H9 (cell line): ENCODE measurements around the gene ARL4C. TPM values are rescaled to one million over a fixed set of nuclear protein-coding genes. Genes with fewer than 3 reads are reported as not detected.

Source experiments
- DNase-seq: peaks from one replicate; pipeline ENCODE4 v3.0.0-alpha.2; 2017
- H2AFZ ChIP-seq: one replicate; pipeline ENCODE4 v1.6.1; 2013; ENCODE audit warnings: mild to moderate bottlenecking, low read length, control low read depth, moderate library complexity
- H2AK5ac ChIP-seq: 2 replicates; pipeline ENCODE4 v1.6.1; 2013; ENCODE audit warnings: low read length, control low read depth, mixed read lengths; ENCODE audit not compliant: insufficient read length
- H2BK120ac ChIP-seq: one replicate; pipeline ENCODE4 v1.6.1; 2013; ENCODE audit warnings: low read depth, mild to moderate bottlenecking, low read length, control low read depth, inconsistent platforms; ENCODE audit not compliant: poor library complexity, severe bottlenecking
- H2BK12ac ChIP-seq: 2 replicates; pipeline ENCODE4 v1.6.1; 2013; ENCODE audit warnings: low read length, control low read depth, mixed read lengths, low read depth; ENCODE audit not compliant: insufficient read length
- H2BK15ac ChIP-seq: 2 replicates; pipeline ENCODE4 v1.6.1; 2013; ENCODE audit warnings: low read depth, low read length, control low read depth
- H2BK20ac ChIP-seq: one replicate; pipeline ENCODE4 v1.6.1; 2013; ENCODE audit warnings: low read depth, mild to moderate bottlenecking, low read length, control low read depth, inconsistent platforms; ENCODE audit not compliant: poor library complexity, severe bottlenecking
- H2BK5ac ChIP-seq: 2 replicates; pipeline ENCODE4 v1.6.1; 2013; ENCODE audit warnings: low read length, control low read depth, mixed read lengths; ENCODE audit not compliant: insufficient read length
- H3K14ac ChIP-seq: 2 replicates; pipeline ENCODE4 v1.6.1; 2013; ENCODE audit warnings: low read length, control low read depth; ENCODE audit not compliant: insufficient read depth
- H3K18ac ChIP-seq: 2 replicates; pipeline ENCODE4 v1.6.1; 2013; ENCODE audit warnings: low read depth, mild to moderate bottlenecking, mixed read lengths, low read length, control low read depth; ENCODE audit not compliant: insufficient read length
- H3K23ac ChIP-seq: 2 replicates; pipeline ENCODE4 v1.6.1; 2013; ENCODE audit warnings: low read length, control low read depth, mixed read lengths, low read depth; ENCODE audit not compliant: insufficient read length
- H3K23me2 ChIP-seq: 2 replicates; pipeline ENCODE4 v1.6.1; 2013; ENCODE audit warnings: low read depth, mild to moderate bottlenecking, mixed read lengths, low read length, control low read depth; ENCODE audit not compliant: insufficient read length, poor library complexity, severe bottlenecking
- H3K27ac ChIP-seq: 2 replicates; pipeline ENCODE4 v1.5.1; 2013; ENCODE audit warnings: low read length, control low read depth, mixed read lengths, low read depth; ENCODE audit not compliant: insufficient read length
- H3K27me3 ChIP-seq: 2 replicates; pipeline ENCODE4 v1.6.1; 2013; ENCODE audit warnings: low read length, control low read depth, inconsistent platforms; ENCODE audit not compliant: insufficient read depth
- H3K4ac ChIP-seq: 2 replicates; pipeline ENCODE4 v1.6.1; 2013; ENCODE audit warnings: low read depth, mild to moderate bottlenecking, control low read depth, inconsistent platforms, low read length, moderate library complexity
- H3K4me1 ChIP-seq: 2 replicates; pipeline ENCODE4 v1.6.1; 2013; ENCODE audit warnings: low read length, control low read depth, inconsistent platforms; ENCODE audit not compliant: insufficient read depth
- H3K4me2 ChIP-seq: 2 replicates; pipeline ENCODE4 v1.6.1; 2013; ENCODE audit warnings: low read length, control low read depth, mixed read lengths; ENCODE audit not compliant: insufficient read length, insufficient read depth
- H3K56ac ChIP-seq: 2 replicates; pipeline ENCODE4 v1.6.1; 2013; ENCODE audit warnings: low read depth, mild to moderate bottlenecking, mixed read lengths, low read length, control low read depth; ENCODE audit not compliant: insufficient read length
- H3K79me1 ChIP-seq: 2 replicates; pipeline ENCODE4 v1.6.1; 2013; ENCODE audit warnings: low read depth, mild to moderate bottlenecking, moderate library complexity, low read length, control low read depth, inconsistent platforms; ENCODE audit not compliant: insufficient read depth, poor library complexity, severe bottlenecking
- H3K79me2 ChIP-seq: 2 replicates; pipeline ENCODE4 v1.6.1; 2013; ENCODE audit warnings: low read length, control low read depth, inconsistent platforms; ENCODE audit not compliant: insufficient read depth
- H3K9ac ChIP-seq: 2 replicates; pipeline ENCODE4 v1.6.1; 2013; ENCODE audit warnings: low read length, control low read depth, mixed read lengths; ENCODE audit not compliant: insufficient read length; ENCODE audit errors: extremely low read depth
- H3K9me3 ChIP-seq: one replicate; pipeline ENCODE4 v1.6.1; 2013; ENCODE audit warnings: low read depth, low read length, inconsistent platforms; ENCODE audit not compliant: control insufficient read depth
- H3T11ph ChIP-seq: one replicate; pipeline ENCODE4 v1.6.1; 2013; ENCODE audit warnings: mild to moderate bottlenecking, low read length, control low read depth, inconsistent platforms
- H4K20me1 ChIP-seq: one replicate; pipeline ENCODE4 v1.6.1; 2013; ENCODE audit not compliant: control insufficient read depth, insufficient read length, insufficient read depth
- H4K5ac ChIP-seq: 2 replicates; pipeline ENCODE4 v1.6.1; 2013; ENCODE audit warnings: low read depth, mild to moderate bottlenecking, mixed read lengths, low read length, control low read depth; ENCODE audit not compliant: insufficient read length
- H4K8ac ChIP-seq: replicated peaks from 2 replicates; pipeline ENCODE4 v1.6.1; 2013; ENCODE audit warnings: low read length, control low read depth, mixed read lengths, low read depth; ENCODE audit not compliant: insufficient read length
- H4K91ac ChIP-seq: 2 replicates; pipeline ENCODE4 v1.6.1; 2013; ENCODE audit warnings: low read depth, mild to moderate bottlenecking, moderate library complexity, mixed read lengths, low read length, control low read depth; ENCODE audit not compliant: insufficient read length
- H3K27ac Mint-ChIP-seq, 3 experiments: 2 replicates in 2 of 3; 3 replicates in 1 of 3; pipeline ENCODE4 v1.8.0; 2020 to 2021; ENCODE audit warnings: mixed read lengths in 3 of 3, mild to moderate bottlenecking in 1 of 3, moderate library complexity in 1 of 3
- H3K27me3 Mint-ChIP-seq: 2 replicates; pipeline ENCODE4 v1.8.0; 2021; ENCODE audit warnings: low read depth, mild to moderate bottlenecking, moderate library complexity, mixed read lengths
- H3K36me3 Mint-ChIP-seq, 3 experiments: 2 replicates in 2 of 3; 3 replicates in 1 of 3; pipeline ENCODE4 v1.8.0; 2020 to 2021; ENCODE audit warnings: low read depth in 3 of 3, mixed read lengths in 3 of 3; ENCODE audit not compliant: insufficient read depth in 1 of 3
- H3K4me1 Mint-ChIP-seq, 2 experiments: 2 replicates each; pipeline ENCODE4 v1.8.0; 2020; ENCODE audit warnings: mixed read lengths in 2 of 2
- H3K4me3 Mint-ChIP-seq, 2 experiments: 2 replicates in 1 of 2; 3 replicates in 1 of 2; pipeline ENCODE4 v1.8.0; 2020 to 2021; ENCODE audit warnings: mild to moderate bottlenecking in 2 of 2, mixed read lengths in 2 of 2, moderate library complexity in 1 of 2
- H3K9me3 Mint-ChIP-seq, 2 experiments: 2 replicates in 1 of 2; 3 replicates in 1 of 2; pipeline ENCODE4 v1.8.0; 2020; ENCODE audit warnings: mild to moderate bottlenecking in 2 of 2, mixed read lengths in 2 of 2, moderate library complexity in 1 of 2
- WGBS: extraction: QIAGEN DNeasy Blood & Tissue Kit; methylation state at CpG from one replicate; pipeline ENCODE4 v1.1.7; 2013; ENCODE audit warnings: missing lambda C conversion rate, low lambda C conversion rate, mixed read lengths; ENCODE audit not compliant: insufficient read length; ENCODE audit errors: extremely low coverage; 5-methylcytosine and 5-hydroxymethylcytosine counted together
- total RNA-seq: library from RNA; stranded (reverse); gene quantifications from 2 replicates; pipeline ENCODE4 v1.2.1, GENCODE V29; 2021
- TF ChIP-seq, protein P1 (sequence below): fragments of 200-600 bp; sonication (generic); conservative IDR thresholded peaks from 3 replicates; pipeline ENCODE4 v1.8.0; 2021; ENCODE audit warnings: antibody characterized with exemption, mild to moderate bottlenecking

ARL4C gene
- total RNA-seq, 1 experiment from 2014 or later, result 12.0 TPM

DNA sequence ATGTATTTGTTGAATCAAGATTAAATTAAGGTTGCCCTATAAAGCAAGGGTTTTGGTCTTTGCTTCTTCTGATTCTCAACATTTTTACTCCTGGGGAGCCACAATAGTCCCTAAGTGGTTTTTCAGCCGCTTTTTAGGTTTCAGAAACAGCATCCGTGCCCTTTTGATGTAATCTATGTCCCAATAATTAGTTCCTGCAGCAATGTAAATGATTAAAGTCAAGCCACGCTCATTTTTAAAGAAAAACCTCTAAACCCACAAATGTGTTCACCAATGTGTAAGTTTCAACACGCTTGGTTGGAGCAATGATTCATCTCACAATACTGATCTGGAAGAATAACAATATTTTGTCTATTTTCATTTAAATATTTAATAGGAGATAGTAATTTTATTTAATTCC lies 5.6 kb downstream of the ARL4C start:
- Histone ChIP-seq H2AK5ac (no peak overlapping the region), H2BK120ac (no peak overlapping the region), H3K9ac (no peak overlapping the region), H4K5ac (no peak overlapping the region), H3K23me2 (peaks cover 14% of the 10 kb centered on the region), H3K27ac (no peak overlapping the region), H3T11ph (no peak overlapping the region), H3K79me2 (no peaks in the 10 kb centered on the region), H2BK20ac (no peak overlapping the region), H3K9me3 (no peaks in the 10 kb centered on the region), H4K91ac (no peak overlapping the region), H4K8ac (no peak overlapping the region), H4K20me1 (no peaks in the 10 kb centered on the region), H2BK15ac (no peak overlapping the region), H3K27me3 (peaks cover 2% of the 10 kb centered on the region; the same call in 1 of the 2 replicates), H3K4me2 (no peak overlapping the region), H2BK5ac (no peak overlapping the region), H3K23ac (no peak overlapping the region), H3K18ac (no peak overlapping the region), H2BK12ac (no peak overlapping the region), H3K14ac (no peak overlapping the region), H3K79me1 (no peaks in the 10 kb centered on the region), H3K4ac (no peak overlapping the region), H3K4me1 (no peaks in the 10 kb centered on the region; the same call in 1 of the 2 replicates), H3K56ac (no peak overlapping the region), H2AFZ (no peak overlapping the region)
- Mint-ChIP-seq H3K36me3 (no peaks in the 10 kb centered on the region; a peak in 1 of 7 replicates), H3K27ac (no peak overlapping the region), H3K27me3 (peaks cover 14% of the 10 kb centered on the region), H3K4me3 (no peak overlapping the region), H3K9me3 (no peaks in the 10 kb centered on the region), H3K4me1 (peaks cover 34 to 40% of the 10 kb centered on the region in 2 experiments)
- DNase-seq, result no peak
- TF ChIP-seq, protein P1, sequence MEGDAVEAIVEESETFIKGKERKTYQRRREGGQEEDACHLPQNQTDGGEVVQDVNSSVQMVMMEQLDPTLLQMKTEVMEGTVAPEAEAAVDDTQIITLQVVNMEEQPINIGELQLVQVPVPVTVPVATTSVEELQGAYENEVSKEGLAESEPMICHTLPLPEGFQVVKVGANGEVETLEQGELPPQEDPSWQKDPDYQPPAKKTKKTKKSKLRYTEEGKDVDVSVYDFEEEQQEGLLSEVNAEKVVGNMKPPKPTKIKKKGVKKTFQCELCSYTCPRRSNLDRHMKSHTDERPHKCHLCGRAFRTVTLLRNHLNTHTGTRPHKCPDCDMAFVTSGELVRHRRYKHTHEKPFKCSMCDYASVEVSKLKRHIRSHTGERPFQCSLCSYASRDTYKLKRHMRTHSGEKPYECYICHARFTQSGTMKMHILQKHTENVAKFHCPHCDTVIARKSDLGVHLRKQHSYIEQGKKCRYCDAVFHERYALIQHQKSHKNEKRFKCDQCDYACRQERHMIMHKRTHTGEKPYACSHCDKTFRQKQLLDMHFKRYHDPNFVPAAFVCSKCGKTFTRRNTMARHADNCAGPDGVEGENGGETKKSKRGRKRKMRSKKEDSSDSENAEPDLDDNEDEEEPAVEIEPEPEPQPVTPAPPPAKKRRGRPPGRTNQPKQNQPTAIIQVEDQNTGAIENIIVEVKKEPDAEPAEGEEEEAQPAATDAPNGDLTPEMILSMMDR, result no peak
- no CpG with 5 or more reads among the region's 4 CpGs for WGBS
